DOHH2 (cell line): ENCODE measurements around the gene CIB1.
"Not testable (repeated sequence)": the region's sequence is repeated elsewhere in the genome, so short reads cannot be mapped to it uniquely, and the experiment has no call there.

ENCODE experiments used
- EZH2phosphoT487 ChIP-seq: fragments of 200-600 bp; sonication (generic); IDR thresholded peaks from 2 replicates; pipeline ENCODE4 v1.6.1; 2017; ENCODE audit warnings: borderline replicate concordance, mild to moderate bottlenecking, antibody characterized with exemption, low read length, moderate library complexity, mixed read lengths
- TF ChIP-seq, protein P1 (sequence below): fragments of 200-600 bp; sonication (generic); IDR thresholded peaks from one replicate; pipeline ENCODE4 v1.5.1; 2014; ENCODE audit warnings: antibody characterized with exemption, mild to moderate bottlenecking, low read depth, low read length; ENCODE audit not compliant: poor library complexity, severe bottlenecking

DNA sequence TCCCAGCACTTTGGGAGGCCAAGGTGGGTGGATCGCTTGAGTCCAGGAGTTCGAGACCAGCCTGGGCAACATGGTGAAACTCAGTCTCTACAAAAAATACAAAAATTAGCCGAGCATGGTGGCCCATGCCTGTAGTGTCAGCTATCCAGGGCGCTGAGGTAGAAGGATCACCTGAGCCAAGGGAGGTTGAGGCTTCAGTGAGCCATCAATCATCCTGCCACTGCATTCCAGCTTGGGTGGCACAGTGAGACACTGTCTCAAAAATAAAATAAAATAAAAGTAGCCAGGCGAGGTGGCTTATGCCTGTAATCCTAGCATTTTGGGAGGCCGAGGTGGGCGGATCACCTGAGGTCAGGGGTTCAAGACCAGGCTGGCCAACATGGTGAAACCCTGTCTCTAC is 45.7 kb downstream of the CIB1 start:
- TF ChIP-seq, protein P1, sequence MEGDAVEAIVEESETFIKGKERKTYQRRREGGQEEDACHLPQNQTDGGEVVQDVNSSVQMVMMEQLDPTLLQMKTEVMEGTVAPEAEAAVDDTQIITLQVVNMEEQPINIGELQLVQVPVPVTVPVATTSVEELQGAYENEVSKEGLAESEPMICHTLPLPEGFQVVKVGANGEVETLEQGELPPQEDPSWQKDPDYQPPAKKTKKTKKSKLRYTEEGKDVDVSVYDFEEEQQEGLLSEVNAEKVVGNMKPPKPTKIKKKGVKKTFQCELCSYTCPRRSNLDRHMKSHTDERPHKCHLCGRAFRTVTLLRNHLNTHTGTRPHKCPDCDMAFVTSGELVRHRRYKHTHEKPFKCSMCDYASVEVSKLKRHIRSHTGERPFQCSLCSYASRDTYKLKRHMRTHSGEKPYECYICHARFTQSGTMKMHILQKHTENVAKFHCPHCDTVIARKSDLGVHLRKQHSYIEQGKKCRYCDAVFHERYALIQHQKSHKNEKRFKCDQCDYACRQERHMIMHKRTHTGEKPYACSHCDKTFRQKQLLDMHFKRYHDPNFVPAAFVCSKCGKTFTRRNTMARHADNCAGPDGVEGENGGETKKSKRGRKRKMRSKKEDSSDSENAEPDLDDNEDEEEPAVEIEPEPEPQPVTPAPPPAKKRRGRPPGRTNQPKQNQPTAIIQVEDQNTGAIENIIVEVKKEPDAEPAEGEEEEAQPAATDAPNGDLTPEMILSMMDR: not testable (repeated sequence)
- TF ChIP-seq EZH2phosphoT487: not testable (repeated sequence)
